ENCODE measurements around the gene PHGDH. TPM values are rescaled to one million over a fixed set of nuclear protein-coding genes. Genes with fewer than 3 reads are reported as not detected.

PHGDH gene
- total RNA-seq, 1 donor from 2014 or later = 371 TPM

DNA sequence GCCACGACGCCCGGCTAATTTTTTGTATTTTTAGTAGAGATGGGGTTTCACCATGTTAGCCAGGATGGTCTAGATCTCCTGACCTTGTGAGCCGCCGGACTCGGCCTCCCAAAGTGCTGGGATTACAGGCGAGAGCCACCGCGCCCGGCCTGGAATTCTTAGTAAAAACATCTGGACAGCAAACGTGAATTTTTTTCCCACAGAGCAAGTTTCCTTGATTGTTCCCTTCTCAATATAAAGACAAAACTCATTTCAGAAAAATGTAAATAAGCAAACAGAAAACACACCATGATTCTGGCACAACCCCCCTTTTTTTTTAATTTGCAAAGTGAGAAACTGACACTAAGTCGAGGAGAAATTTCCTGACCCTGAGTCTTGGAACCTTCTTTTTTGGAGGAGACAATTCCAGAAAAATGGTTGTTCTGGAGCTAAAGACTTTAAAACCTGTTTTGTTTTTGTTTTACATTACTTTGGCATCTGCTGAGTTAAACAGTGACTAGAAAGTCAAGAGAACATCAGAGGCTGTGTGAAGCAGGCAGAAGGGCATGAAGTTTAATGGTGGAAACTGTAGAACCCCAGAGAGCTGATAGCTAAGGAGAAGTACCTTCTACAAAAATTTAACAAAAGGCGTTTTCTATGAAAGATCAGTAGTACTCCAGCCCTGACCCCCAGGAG, 67.3 kb downstream of the PHGDH start:
- Histone ChIP-seq H3K27me3 (ENCODE audit: insufficient read depth, low read length) (peaks cover 10% of the 10 kb centered on the region), H3K9ac (ENCODE audit: low read length) (no peak overlapping the region), H2AFZ (ENCODE audit: low read depth, low read length) (no peak overlapping the region), H3K36me3 (ENCODE audit: insufficient read depth, low read length) (no peaks in the 10 kb centered on the region), H3K9me3 (ENCODE audit: insufficient read depth, low read depth, low read length) (no peaks in the 10 kb centered on the region), H3K27ac (ENCODE audit: low read depth, low read length) (no peak overlapping the region), H3K4me1 (ENCODE audit: insufficient read depth, low read length) (no peaks in the 10 kb centered on the region), H3K4me3 (ENCODE audit: insufficient read depth, low read depth, low read length) (no peak overlapping the region), H3K79me2 (ENCODE audit: insufficient read depth, low read length) (no peaks in the 10 kb centered on the region), H4K20me1 (ENCODE audit: insufficient read depth, low read length) (no peaks in the 10 kb centered on the region), H3K4me2 (ENCODE audit: low read length) (no peak overlapping the region)
- Mint-ChIP-seq H3K27me3 (ENCODE audit: low read depth, unreplicated experiment) (peaks cover 6% of the 10 kb centered on the region), H3K9me3 (ENCODE audit: unreplicated experiment) (no peaks in the 10 kb centered on the region), H3K4me1 (ENCODE audit: low read depth, unreplicated experiment) (peaks cover 8% of the 10 kb centered on the region), H3K36me3 (ENCODE audit: low read depth, unreplicated experiment) (peaks cover 1% of the 10 kb centered on the region), H3K4me3 (ENCODE audit: unreplicated experiment) (no peak overlapping the region), H3K27ac (ENCODE audit: unreplicated experiment) (no peak overlapping the region)
- TF ChIP-seq, protein P1, sequence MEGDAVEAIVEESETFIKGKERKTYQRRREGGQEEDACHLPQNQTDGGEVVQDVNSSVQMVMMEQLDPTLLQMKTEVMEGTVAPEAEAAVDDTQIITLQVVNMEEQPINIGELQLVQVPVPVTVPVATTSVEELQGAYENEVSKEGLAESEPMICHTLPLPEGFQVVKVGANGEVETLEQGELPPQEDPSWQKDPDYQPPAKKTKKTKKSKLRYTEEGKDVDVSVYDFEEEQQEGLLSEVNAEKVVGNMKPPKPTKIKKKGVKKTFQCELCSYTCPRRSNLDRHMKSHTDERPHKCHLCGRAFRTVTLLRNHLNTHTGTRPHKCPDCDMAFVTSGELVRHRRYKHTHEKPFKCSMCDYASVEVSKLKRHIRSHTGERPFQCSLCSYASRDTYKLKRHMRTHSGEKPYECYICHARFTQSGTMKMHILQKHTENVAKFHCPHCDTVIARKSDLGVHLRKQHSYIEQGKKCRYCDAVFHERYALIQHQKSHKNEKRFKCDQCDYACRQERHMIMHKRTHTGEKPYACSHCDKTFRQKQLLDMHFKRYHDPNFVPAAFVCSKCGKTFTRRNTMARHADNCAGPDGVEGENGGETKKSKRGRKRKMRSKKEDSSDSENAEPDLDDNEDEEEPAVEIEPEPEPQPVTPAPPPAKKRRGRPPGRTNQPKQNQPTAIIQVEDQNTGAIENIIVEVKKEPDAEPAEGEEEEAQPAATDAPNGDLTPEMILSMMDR (IDR thresholded peaks at IDR 0.05; ENCODE audit: insufficient read depth, low read depth, low read length) = no peak
- no peak for TF ChIP-seq EZH2 (IDR thresholded peaks at IDR 0.05; ENCODE audit: insufficient read depth, low read length)
- FAIRE-seq (no peak), DNase-seq (ENCODE audit: low read depth) (no peak)

DNA sequence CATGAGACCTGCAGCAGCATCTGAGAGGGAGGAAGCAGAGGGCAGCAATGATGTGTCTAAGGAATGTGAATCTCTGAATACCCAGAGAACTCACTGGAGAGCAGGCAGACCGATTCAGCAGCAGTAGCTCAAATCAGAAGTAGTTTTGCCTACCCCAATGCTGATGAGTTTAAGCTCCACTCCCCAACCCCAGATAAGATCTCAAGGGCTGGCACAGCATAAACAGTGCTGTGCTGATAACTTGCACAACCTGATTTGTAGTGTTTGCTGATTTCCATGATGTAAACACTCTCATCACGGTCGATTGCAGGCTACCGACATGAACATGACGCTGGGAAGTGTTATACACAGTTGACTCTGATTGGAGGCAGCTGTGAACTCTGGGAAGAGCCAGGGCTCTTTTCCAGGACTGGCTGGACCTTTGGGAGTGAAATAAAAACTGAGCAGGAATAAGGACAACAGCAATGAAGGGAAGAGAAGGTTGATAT, 68.2 kb downstream of the PHGDH start:
- Histone ChIP-seq H3K9me3 (ENCODE audit: insufficient read depth, low read depth, low read length) (no peaks in the 10 kb centered on the region), H3K27ac (ENCODE audit: low read depth, low read length) (no peak overlapping the region), H3K4me1 (ENCODE audit: insufficient read depth, low read length) (no peaks in the 10 kb centered on the region), H2AFZ (ENCODE audit: low read depth, low read length) (no peak overlapping the region), H4K20me1 (ENCODE audit: insufficient read depth, low read length) (no peaks in the 10 kb centered on the region), H3K4me2 (ENCODE audit: low read length) (no peak overlapping the region), H3K4me3 (ENCODE audit: insufficient read depth, low read depth, low read length) (no peak overlapping the region), H3K79me2 (ENCODE audit: insufficient read depth, low read length) (no peaks in the 10 kb centered on the region), H3K9ac (ENCODE audit: low read length) (no peak overlapping the region), H3K36me3 (ENCODE audit: insufficient read depth, low read length) (no peaks in the 10 kb centered on the region), H3K27me3 (ENCODE audit: insufficient read depth, low read length) (peaks cover 13% of the 10 kb centered on the region)
- Mint-ChIP-seq H3K4me1 (ENCODE audit: low read depth, unreplicated experiment) (peaks cover 6% of the 10 kb centered on the region), H3K27ac (ENCODE audit: unreplicated experiment) (no peak overlapping the region), H3K9me3 (ENCODE audit: unreplicated experiment) (no peaks in the 10 kb centered on the region), H3K4me3 (ENCODE audit: unreplicated experiment) (no peak overlapping the region), H3K27me3 (ENCODE audit: low read depth, unreplicated experiment) (peaks cover 6% of the 10 kb centered on the region), H3K36me3 (ENCODE audit: low read depth, unreplicated experiment) (peaks cover 2% of the 10 kb centered on the region)
- DNase-seq (ENCODE audit: low read depth) (no peak), FAIRE-seq (no peak)
- TF ChIP-seq EZH2 (IDR thresholded peaks at IDR 0.05; ENCODE audit: insufficient read depth, low read length) = no peak
- TF ChIP-seq, protein P1 (IDR thresholded peaks at IDR 0.05; ENCODE audit: insufficient read depth, low read depth, low read length) = no peak

Measured in astrocyte (in vitro differentiated cells and primary cell).